ENCODE results near the gene FNBP1.
A peak's percentile ranks its signal among the peaks of the same experiment; 100 is the strongest.

FNBP1 gene

GRCh38 chr9:129930743-129931142 lies 112.2 kb downstream of the FNBP1 start:
- H3K9me3 ChIP-seq = no peaks in the 10 kb centered on the region
- DNase-seq = no peak
- no peak for TF ChIP-seq CTCF (IDR thresholded peaks at IDR 0.05; ENCODE audit: low read depth, low read length)
- no peaks in the 10 kb centered on the region for H3K27me3 ChIP-seq
- no peak overlapping the region for H3K4me3 ChIP-seq (ENCODE audit: low read depth, low read length)
- H3K4me1 ChIP-seq = peaks cover 26% of the 10 kb centered on the region
- H3K36me3 ChIP-seq = peaks cover 20% of the 10 kb centered on the region

- peak; percentile 29 for TF ChIP-seq CTCF (IDR thresholded peaks at IDR 0.05; ENCODE audit: low read depth, low read length)
- Histone ChIP-seq H3K27me3 (no peaks in the 10 kb centered on the region), H3K4me3 (ENCODE audit: low read depth, low read length) (no peak overlapping the region), H3K4me1 (peaks cover 20% of the 10 kb centered on the region), H3K9me3 (no peaks in the 10 kb centered on the region), H3K36me3 (peaks cover 27% of the 10 kb centered on the region)
- DNase-seq = peak; percentile 19
Measured at GRCh38 chr9:129929496-129930125, 113.4 kb downstream of the FNBP1 start.

GRCh38 chr9:129923589-129923988 lies 119.4 kb downstream of the FNBP1 start:
- peaks cover 44% of the 10 kb centered on the region for H3K36me3 ChIP-seq

GRCh38 chr9:129921905-129922304 lies 121.1 kb downstream of the FNBP1 start:
- Histone ChIP-seq H3K4me1 (no peaks in the 10 kb centered on the region), H3K9me3 (no peaks in the 10 kb centered on the region), H3K27me3 (no peaks in the 10 kb centered on the region), H3K4me3 (ENCODE audit: low read depth, low read length) (no peak overlapping the region), H3K36me3 (peaks cover 40% of the 10 kb centered on the region)
- TF ChIP-seq CTCF (IDR thresholded peaks at IDR 0.05; ENCODE audit: low read depth, low read length) = no peak
- DNase-seq = no peak

More at GRCh38 chr9:129923589-129923988, 119.4 kb downstream of the FNBP1 start:
- no peak for DNase-seq
- no peak for TF ChIP-seq CTCF (IDR thresholded peaks at IDR 0.05; ENCODE audit: low read depth, low read length)
- no peaks in the 10 kb centered on the region for H3K4me1 ChIP-seq
- H3K27me3 ChIP-seq = no peaks in the 10 kb centered on the region
- no peaks in the 10 kb centered on the region for H3K9me3 ChIP-seq
- H3K4me3 ChIP-seq (ENCODE audit: low read depth, low read length) = no peak overlapping the region

GRCh38 chr9:129919841-129920240 lies 123.1 kb downstream of the FNBP1 start:
- H3K27me3 ChIP-seq = no peaks in the 10 kb centered on the region
- no peak overlapping the region for H3K4me3 ChIP-seq (ENCODE audit: low read depth, low read length)
- TF ChIP-seq CTCF (IDR thresholded peaks at IDR 0.05; ENCODE audit: low read depth, low read length) = no peak
- H3K36me3 ChIP-seq = peaks cover 25% of the 10 kb centered on the region
- no peaks in the 10 kb centered on the region for H3K9me3 ChIP-seq
- H3K4me1 ChIP-seq = no peaks in the 10 kb centered on the region
- DNase-seq = no peak

GRCh38 chr9:129919277-129919676 lies 123.7 kb downstream of the FNBP1 start:
- DNase-seq = no peak
- TF ChIP-seq CTCF (IDR thresholded peaks at IDR 0.05; ENCODE audit: low read depth, low read length) = no peak
- peaks cover 20% of the 10 kb centered on the region for H3K36me3 ChIP-seq
- no peaks in the 10 kb centered on the region for H3K9me3 ChIP-seq
- no peak overlapping the region for H3K4me3 ChIP-seq (ENCODE audit: low read depth, low read length)
- no peaks in the 10 kb centered on the region for H3K27me3 ChIP-seq
- no peaks in the 10 kb centered on the region for H3K4me1 ChIP-seq

Measured in BE2C (cell line).